GM18909 (cell line): ENCODE measurements around the gene SLC10A2.
"Not testable (repeated sequence)": the region's sequence is repeated elsewhere in the genome, so short reads cannot be mapped to it uniquely, and the experiment has no call there.

Experiments
- ATAC-seq: cut with Tn5 transposase; IDR thresholded peaks from one replicate; pipeline ENCODE4 v1.9.1; 2021; ENCODE audit warnings: mild to moderate bottlenecking; ENCODE audit not compliant: unreplicated experiment, poor library complexity

SLC10A2 gene, protein sequence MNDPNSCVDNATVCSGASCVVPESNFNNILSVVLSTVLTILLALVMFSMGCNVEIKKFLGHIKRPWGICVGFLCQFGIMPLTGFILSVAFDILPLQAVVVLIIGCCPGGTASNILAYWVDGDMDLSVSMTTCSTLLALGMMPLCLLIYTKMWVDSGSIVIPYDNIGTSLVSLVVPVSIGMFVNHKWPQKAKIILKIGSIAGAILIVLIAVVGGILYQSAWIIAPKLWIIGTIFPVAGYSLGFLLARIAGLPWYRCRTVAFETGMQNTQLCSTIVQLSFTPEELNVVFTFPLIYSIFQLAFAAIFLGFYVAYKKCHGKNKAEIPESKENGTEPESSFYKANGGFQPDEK

GRCh38 chr13:103066079-103066780 is at the start of gene SLC10A2:
Gene SLC10A2, minus strand, starts transcription at chr13:103066417. Its CDS starts 168 bp downstream, at chr13:103066249.
- no peak for ATAC-seq

DNA sequence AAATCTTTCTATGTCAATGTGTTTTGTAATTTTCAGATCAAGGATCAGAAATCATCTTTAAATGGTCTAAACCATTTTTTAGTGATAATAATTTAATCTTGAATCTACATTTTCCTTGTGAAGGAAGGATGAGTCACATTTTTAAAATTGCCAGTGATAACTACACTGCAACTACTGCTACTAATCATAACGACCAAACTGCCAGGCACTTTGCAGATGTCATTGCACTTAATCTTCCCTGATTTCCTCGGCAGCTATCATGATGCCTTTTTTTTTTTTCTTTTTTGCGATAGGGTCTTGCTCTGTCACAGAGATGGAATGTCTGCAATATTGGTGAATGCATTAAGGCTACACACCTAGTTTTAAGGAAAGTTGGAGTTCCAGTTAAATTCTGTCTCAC is 41.4 kb upstream of the SLC10A2 start:
- no peak for ATAC-seq

DNA sequence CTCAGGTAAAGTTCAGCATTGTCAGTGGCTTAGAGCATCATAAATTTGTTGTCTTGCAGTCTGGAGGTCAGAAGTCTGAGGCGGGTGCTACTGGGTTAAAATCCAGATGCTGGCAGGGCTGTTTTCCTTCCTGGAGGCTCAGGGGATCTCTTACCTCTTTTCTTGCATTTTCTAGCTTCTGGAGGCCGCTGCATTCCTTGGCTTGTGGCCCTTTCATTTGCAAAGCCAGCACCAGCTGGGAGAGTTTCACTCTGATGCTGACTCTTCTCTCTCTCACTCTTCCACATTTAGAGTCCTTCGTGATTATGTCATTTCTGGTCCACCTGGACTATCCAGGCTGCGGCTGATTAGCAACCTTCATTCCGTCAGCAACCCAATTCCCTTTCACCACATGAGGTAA is 38.1 kb upstream of the SLC10A2 start:
- no peak for ATAC-seq

GRCh38 chr13:103103456-103103855 is 37.2 kb upstream of the SLC10A2 start:
- ATAC-seq: not testable (repeated sequence)

DNA sequence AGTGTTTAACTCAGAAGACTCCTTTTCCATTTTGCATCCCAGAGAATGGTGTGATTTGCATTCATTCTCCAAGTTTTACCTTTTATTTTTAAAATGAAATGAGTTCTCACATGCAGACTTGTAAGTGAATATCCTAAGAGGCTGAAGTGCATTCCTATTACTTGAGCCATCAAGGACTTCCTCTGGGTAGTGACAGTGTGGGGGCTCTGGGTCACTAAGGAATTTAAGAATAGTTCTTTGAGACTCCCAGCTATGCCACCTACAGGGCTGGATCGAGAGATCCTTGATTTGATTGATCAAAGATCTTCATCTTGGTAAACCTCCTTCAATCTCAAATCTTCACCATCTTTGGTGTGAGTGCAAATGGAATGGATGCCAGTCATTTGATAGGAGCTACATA is 36.3 kb upstream of the SLC10A2 start:
- ATAC-seq: no peak

- no peak for ATAC-seq
Measured at GRCh38 chr13:103101901-103102300, 35.7 kb upstream of the SLC10A2 start.

DNA sequence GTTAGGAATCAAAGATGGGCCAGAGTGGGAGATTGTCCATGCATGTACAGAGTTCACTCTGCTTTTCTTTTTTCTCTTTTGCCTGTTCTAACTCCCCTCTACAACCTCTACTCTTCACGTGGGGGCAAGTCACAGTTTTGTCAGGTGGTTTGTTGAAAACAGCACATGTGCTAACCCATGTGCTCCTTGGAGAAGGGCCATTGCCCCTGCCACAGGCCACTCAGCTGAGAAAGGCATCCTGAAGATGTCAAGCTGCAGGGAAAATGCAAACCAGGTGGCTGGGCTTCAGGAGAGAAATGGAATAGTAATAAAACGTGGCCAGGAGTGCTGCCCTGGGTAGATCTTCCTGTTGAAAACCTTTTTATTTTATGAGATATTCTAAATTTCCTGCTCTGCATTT is 35.3 kb upstream of the SLC10A2 start:
- no peak for ATAC-seq

DNA sequence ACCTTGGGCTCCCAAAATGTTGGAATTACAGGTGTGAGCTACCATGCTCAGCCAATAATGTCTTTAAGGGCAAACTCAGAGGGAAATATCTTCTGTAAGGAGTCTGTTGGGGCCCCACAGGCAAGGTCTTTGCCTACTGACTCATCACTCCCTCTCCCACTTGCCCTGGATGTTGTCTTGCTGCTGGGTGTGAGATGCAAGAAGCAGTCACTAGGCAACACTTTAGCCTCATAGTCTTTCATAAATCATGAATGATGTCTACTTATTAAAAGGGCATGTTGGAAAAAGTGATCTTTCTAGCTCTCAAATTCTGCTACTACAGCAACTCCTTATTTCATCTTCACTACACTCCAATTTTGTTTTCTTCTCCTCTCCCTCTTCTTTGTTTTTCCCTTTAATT is 34.6 kb upstream of the SLC10A2 start:
- no peak for ATAC-seq

- no peak for ATAC-seq
Measured at GRCh38 chr13:103099722-103100293, 33.6 kb upstream of the SLC10A2 start.

GRCh38 chr13:103098535-103098934 is 32.3 kb upstream of the SLC10A2 start:
- ATAC-seq: no peak

DNA sequence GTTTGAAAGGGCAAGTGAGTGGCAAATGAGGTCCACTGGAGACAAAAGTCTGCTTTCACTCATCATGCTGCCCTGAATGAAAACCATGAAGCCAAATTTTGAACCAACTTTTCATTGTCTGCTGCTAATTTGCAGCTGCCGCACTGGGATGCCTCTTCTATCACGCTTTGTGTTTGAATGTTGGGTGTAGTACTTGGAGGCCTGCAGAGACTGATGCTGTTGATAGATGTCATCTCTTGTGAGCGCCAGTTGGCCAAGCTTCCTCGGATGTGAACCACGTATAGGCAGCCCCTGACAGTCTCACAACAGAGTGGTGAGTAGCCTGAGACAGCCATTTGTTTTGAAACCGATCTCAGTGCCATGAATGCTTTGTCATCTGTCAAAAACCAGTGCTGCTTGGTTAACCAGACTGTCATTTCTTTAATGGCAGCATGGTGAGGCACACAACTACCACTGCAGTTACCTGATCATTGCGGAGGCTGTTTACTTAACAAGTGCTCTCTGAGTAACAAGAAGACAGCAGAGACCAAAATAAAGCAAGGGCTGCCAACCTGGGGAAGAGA is 31.2 kb upstream of the SLC10A2 start:
- ATAC-seq: no peak

GRCh38 chr13:103093649-103094048 is 27.4 kb upstream of the SLC10A2 start:
- not testable (repeated sequence) for ATAC-seq

DNA sequence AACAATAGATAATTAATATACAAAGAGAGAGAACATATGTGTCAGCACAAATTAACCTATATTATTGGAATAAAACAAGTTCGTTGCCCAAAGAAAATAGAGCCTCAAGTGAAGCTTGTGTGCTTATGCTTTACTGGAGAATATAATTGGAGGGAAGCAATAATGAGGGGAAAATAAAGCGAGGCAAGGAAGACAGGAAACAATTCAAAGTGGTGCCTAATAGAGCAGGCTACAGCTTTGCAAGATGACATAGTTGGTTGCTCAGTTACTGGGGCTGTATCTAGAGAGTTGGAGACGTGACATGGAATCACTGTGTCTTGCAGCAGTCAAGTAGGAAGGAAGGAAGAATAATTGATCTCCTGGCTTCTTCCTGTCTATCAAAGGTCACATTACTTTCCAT is 21.1 kb upstream of the SLC10A2 start:
- no peak for ATAC-seq

DNA sequence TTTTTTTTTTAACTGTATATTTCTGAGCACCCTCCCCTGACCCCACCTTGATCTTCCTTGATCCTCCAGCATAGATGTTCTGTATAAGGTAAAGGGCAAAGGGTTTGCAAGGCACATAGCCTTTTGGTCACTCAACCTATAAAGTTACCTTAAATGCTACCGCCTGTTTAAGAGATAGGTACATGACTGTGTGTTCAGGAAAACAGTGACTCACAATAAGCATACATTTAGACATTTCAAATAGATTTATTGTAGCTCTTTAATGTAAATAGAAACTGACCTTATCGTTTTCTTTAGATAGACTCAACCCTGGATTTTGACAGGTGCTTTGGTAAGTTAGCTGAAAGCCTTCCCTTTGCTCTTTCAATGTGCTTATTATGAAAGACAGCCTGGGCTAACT is 15.2 kb upstream of the SLC10A2 start:
- ATAC-seq: no peak

- ATAC-seq: peak; percentile 95
Measured at GRCh38 chr13:103078158-103078557, 11.9 kb upstream of the SLC10A2 start.

DNA sequence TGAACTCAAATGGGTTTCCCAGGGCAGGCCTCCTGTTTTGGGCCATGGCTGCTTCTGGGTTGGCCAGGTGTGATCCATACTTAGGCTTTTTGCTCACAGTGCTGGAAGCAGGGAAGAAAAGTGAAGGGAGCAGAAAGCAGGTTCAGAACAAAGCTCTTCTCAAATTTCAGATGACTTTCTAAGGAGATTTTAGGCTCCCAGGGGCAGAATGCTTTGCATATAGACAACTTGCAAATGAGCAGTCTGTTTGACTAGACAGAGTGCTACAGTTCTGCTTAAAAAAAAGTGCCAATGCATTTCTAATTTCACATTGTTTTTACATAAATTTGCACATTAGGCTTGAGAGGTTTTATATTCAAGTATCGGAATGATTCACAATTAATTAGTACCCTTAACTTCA is 2.6 kb upstream of the SLC10A2 start:
- ATAC-seq: no peak

DNA sequence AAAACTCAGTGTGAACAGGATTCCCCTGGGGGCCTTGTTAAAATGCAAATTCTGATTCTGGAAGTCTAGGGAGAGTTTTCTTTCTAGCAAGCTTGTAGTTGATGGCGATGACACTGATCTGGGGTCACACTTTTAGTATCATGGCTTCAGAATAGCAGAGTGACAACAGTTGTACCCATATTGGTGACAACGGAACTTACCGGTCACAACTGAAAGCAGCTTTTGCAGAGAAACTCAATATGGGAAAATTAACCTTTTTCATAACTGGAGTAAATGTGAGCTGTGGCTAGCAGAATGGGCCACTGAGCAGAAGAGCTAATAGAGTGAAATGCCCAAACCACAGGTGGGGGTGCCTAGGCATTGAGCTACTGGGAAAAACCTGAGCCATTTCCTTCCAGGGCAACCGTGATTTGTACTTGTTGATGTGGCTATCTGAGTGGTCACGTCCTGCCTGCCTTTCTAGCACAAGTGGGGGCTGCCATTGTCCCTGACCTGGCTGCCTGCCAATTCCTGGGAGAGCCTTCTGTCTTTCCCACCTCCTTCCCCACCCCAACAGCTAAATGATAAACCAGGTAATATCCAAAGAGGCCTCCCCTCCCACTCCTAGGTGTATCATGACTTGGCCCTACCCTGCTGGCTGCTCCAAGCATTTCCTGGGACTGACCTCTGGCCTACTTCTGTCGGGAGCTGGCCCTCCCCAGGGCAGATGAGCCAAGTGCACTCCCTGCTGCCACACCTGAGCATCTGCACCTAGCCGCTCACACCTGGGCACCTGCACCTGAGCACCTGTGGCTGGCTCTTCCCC is 1.7 kb upstream of the SLC10A2 start:
- peak; percentile 71 for ATAC-seq

DNA sequence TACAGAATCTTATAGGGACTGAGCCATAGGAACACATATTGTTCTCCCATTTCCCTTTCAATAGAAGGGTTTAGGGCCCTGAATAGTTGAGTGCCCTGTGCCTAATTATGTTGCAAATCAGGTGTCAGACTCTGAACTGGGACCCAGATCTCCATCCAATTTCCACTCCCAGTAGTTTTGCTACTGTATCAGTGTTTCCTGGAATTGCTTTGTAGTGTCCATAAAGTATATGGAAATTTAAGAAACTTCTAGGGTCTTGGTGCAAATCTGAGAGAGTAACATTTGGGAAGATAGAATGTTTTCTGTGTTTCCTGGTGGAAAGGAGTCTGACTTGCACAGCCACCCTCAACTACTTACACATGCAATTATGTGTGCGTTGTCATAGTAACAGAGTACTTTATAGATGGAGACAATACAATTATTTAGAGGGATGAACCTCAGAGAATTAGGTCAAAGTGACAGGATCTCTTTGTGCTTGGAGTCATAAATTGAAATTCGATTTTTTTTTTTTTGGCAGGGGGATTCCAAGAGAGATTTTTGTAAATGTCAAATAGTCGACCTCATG is 646 bp upstream of the SLC10A2 start:
- ATAC-seq: no peak

DNA sequence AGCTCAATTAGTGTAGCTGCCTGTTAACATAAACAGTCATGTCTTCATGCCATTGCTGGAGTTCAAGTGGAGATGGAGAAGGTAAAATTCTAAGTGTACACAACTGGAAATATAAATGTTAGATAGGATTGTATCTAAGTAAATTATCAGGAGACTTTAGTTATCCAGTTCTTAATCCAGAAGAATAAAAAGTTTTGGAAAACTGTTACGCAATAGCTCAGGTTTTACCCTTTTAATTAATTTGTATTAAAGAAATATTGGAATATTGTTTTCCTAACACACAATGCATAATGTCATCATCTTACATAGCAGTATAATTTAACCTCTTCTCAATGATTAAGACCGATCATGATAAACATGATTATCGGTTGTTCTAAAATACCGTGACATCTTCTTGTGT is 2.8 kb downstream of the SLC10A2 start:
- ATAC-seq: no peak

GRCh38 chr13:103062079-103062478 is 4.1 kb downstream of the SLC10A2 start:
- ATAC-seq: peak; percentile 63
